GM18868 (cell line): ENCODE measurements around the gene CNGA4.

Experiments
- ATAC-seq: cut with Tn5 transposase; IDR thresholded peaks from one replicate; pipeline ENCODE4 v1.9.1; 2021; ENCODE audit warnings: mild to moderate bottlenecking, moderate library complexity; ENCODE audit not compliant: unreplicated experiment

CNGA4 gene, protein sequence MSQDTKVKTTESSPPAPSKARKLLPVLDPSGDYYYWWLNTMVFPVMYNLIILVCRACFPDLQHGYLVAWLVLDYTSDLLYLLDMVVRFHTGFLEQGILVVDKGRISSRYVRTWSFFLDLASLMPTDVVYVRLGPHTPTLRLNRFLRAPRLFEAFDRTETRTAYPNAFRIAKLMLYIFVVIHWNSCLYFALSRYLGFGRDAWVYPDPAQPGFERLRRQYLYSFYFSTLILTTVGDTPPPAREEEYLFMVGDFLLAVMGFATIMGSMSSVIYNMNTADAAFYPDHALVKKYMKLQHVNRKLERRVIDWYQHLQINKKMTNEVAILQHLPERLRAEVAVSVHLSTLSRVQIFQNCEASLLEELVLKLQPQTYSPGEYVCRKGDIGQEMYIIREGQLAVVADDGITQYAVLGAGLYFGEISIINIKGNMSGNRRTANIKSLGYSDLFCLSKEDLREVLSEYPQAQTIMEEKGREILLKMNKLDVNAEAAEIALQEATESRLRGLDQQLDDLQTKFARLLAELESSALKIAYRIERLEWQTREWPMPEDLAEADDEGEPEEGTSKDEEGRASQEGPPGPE

DNA sequence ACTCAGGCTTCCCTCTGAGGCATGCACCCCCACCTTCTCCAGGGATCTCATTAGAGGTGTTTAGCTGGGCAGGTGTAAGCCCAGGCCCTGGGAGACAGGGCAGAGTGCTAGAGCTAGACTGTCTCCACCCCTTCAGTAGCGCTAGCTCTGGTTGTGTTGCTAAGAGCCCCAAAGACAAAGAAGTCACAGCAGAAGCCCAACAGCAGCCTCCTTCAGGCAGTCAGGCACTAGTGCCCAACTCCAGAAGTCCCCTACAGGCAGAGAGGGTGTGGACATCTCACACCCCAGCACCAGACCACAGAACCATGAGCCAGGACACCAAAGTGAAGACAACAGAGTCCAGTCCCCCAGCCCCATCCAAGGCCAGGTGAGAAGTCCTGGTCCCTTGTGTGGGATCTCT, at the start of gene CNGA4:
Gene CNGA4 (plus strand): TSS at position 188 of the 400 bp plus-strand sequence. CDS start 118 bp downstream, at position 306.
- ATAC-seq, result no peak

DNA sequence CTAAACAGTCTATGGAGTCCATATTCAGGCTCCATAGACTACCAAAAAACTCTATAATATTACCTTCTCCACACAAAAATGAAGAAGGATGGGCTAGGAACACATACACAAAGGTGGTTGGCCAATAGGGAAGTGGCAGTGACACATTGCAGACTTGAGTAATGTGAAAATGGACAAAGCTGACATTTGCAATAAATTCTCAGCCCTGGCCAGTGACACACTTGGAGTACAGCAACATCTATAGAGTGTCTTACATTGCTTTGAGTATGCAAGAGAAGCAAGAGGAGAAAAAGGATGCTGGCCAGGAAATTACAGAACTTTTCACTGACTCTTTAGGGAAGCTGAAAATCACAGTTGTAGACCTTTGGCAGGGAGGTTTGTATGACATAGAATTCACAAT, 47.1 kb upstream of the CNGA4 start:
- no peak for ATAC-seq

DNA sequence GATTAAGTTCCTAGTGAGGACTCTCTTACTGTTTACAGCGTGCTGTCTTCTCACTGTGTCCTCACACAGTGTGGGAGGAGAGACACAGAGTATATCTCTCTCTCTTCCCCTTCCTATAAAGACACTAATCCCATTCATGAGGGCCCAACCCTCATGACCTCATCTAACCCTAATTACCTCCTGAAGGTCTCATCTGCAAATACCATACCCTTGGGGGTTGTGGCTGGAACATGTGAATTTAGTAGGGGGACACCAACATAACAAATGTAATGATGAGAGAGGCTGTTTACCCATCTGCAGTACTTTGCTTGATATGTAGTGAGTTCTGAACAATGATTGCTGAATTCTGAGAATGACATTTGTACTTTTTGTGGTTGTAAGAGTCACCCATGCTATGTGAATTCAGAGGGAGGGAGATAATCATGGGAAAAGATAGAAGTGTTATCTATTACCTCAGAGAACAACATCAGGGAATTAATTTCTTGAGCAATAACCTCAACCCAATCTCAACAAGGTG, 44.8 kb upstream of the CNGA4 start:
- no peak for ATAC-seq

DNA sequence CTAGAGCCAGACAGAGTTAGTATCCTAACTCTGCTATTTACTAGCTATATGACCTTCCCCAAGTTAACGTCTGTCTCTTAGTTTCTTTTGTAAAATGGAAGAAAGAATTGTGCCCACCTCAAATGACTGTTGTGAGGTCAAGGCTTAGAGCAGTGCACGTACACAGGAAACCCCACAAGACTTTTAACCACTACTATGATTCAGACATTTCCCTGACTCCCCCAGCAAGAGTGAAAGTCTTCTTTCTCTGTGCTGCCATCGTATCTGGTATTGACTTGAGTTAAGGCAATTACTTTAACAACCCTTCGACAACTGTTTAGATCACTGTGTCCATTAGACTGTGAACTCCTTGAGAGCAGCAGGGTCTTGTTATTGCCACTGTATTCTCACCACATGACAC, 42.5 kb upstream of the CNGA4 start:
- peak; percentile 43 for ATAC-seq

DNA sequence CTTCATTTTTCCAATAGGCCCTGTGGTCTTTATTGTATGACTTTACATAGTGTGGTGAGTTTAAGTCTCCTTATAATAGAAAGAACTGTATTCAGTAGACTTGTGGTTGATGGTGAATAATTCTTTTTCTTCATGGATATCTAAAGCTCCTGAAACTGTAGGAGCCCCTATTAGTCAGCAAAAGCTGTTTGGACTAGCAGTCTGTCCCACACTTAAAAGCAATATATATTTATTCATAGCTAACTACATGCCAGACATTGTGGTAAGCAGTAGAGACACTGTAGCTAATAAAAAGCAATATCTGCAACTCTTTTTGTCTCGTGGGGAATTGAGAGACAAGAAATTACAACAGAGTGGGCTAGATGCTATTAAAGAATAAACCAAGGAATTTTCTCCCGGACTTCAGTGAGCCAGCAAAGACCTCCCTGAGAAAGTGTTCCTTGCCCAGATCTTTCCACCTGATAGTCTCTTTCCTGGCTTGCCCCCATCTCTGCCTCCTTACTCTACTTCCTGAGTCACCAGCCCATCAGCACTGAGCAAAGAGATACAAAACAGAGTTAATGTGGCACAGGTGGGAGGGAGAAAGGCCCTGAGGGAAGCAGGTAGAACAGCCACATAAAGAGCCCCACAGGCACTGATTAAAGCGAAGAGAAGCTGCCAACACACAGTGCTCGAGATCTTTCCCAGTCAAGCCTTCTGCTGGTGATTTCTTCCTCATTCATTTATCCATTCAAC, 41.3 kb upstream of the CNGA4 start:
- ATAC-seq, result no peak

DNA sequence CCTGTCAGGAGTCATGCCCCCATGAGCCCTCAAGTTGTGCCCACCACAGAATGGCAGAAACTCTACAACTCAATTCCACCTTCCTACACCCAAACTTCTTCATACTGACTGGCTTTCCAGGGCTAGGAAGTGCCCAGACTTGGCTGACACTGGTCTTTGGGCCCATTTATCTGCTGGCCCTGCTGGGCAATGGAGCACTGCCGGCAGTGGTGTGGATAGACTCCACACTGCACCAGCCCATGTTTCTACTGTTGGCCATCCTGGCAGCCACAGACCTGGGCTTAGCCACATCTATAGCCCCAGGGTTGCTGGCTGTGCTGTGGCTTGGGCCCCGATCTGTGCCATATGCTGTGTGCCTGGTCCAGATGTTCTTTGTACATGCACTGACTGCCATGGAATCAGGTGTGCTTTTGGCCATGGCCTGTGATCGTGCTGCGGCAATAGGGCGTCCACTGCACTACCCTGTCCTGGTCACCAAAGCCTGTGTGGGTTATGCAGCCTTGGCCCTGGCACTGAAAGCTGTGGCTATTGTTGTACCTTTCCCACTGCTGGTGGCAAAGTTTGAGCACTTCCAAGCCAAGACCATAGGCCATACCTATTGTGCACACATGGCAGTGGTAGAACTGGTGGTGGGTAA, 39.6 kb upstream of the CNGA4 start, which contains the start of gene OR52W1:
Gene OR52W1 (plus strand): TSS at position 51 of the 637 bp plus-strand sequence. CDS start 0 bp downstream, at position 51.
- ATAC-seq, result no peak

DNA sequence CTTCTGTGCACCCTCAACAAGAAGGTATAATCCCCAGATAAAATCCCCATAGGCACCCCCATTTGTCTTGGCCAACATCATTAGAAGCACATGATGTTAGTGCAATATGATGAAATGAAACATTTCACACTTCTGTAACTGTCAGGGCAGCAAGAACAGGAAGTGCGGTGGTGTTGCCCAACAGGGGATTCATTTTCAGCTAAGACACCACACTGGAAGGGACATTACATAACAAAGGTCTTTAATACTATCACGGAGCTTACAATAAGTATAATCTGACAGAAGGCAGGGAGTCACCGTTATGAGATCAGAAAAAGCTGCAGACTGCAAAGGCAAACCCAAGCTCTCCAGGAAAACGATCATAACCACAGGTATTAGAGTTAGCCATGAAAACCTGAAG, 37.9 kb upstream of the CNGA4 start:
- no peak for ATAC-seq

DNA sequence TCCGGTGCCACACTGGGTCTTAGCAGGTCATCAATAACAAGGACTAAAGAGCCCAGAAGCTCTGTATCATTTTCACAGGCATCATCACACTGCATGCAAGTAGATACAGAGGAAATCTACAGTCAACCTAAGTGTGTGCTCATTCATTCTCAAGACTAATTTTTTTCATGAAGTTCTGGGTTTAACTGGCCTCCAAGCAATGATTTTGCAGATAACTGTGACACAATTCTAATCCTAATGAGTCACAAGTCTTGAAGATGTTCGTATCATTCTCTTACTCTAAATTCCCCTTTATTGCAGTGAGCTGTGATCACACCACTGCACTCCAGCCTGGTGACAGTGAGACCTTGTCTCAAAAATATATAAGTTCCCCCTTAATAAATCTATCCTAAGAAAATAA, 37.4 kb upstream of the CNGA4 start:
- ATAC-seq, result no peak

DNA sequence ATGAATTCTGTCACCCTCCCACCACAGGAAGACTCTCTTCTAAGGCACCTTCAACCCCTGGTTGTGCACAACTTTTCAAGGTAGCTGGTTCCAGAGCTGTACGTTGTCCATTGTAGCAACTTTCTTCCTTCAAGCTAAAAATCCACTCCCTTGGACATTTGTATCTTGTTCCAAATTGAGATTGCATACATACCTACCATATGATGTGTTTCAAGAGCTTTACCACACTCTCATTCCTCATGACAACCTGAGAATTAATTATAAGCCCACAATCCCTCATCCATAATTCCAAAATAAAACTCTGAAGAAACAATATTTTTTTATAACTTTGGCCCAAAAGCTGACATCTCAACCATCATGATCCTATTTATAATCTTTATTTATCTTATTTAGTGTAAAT, 36.8 kb upstream of the CNGA4 start:
- ATAC-seq, result no peak

DNA sequence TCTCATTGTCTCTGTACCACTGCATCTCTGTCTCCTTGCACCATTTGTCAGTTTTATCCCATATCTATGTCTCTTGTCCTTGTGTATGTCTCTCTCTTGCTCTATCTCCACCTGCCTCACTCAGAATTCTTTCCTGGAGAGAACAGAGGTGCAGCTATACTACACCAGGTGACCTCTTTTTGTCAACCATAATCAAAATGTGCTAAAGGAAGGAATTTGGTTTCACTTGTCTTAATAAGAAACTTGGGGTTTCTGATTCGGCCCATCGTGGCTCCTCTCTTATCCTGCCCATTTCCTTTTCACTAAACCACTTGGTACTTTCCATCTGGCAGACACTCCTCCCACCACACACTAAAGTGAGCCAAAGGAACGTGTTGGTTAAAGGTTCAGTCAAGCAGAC, 35.6 kb upstream of the CNGA4 start:
- ATAC-seq, result peak; percentile 78

DNA sequence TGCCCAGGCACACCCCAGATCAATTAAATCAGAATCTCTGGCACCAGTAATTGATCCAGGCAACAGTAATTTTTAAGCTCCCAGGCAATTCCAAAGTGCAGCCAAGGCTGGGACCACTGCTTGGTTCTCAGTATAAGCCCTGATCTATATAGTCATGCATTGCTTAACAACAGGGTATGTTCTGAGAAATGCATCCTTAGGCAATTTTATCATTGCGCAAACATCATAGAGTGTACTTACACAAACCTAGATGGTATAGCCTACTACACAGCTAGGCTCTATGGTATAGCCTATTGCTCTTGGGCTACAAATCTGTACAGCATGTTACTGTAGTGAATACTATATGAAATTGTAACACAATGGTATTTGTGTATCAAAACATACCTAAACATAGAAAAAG, 34.2 kb upstream of the CNGA4 start:
- ATAC-seq, result no peak

DNA sequence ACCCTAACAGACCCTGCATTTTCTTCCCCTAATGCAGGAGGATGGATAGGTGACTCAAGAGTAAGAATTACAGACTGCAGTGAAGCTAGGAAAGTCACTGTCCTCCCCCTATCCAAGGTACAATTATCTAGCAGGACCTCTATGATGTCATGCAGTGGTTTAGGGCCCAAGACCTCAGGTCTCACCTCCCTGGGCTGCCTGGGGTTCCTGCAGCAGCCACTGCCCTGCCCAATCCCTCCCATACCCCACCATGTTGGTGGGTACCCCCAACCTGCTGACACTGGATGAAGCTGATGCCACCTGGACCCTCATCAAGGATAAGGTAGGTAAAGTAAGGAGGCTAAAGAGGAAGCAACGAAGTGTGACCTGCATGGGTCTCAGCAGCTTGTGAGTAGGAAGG, 33.5 kb upstream of the CNGA4 start, which contains the start of gene C11orf42:
Gene C11orf42 (plus strand): TSS at position 192 of the 400 bp plus-strand sequence. CDS start 59 bp downstream, at position 251.
- no peak for ATAC-seq

DNA sequence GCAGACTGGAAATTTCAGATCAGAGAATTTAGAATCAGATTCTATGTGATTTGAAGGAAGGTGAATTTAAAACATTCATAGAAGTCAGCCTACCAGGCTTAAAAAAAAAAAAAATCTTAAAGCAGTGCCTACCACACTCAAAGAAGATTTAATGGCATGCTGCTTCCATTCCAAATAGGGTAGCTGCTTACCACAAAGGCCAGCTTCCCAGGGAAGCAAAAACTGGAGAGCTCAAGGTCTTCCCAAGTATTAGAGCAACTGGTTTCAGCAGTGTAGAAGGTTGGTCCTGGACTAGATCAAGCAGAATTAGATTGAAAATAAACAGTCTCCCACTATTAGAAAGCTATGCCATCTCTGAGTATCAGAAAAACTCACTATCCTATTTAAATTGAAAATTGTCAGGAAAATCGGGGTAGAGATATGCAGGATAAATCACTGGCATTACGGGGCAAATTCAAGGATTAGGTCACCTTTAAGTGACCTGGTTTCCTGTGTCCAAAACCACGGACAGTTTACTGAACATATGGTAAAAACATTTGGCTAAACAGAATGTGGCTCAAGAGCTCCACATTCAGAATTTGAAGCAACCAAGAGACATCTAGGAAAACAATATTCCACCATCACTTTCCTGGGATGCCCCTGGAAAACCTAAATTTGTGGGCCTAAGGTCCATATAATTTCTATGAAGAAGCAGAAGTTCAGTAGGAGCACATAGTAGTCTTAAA, 32.3 kb upstream of the CNGA4 start:
- no peak for ATAC-seq

DNA sequence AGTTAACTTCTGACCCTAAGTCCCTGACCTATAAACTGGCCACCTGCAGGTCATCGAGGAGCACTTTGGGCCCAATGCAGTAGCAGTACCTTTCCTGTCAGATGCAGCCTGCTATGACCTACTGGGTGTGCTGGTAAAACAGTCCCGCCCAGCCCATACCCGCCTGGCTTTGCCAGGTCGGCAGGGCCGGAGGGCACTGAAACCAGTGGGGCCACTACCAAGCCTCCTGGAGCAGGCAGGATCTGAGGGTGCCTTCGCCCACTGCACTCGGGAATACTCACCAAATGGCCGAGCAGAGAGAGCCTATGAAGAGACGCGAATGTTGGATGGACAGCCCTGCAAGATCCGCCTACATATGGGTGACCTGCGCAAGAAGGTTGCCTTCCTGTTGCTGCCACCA, 29.1 kb upstream of the CNGA4 start:
- ATAC-seq, result no peak

DNA sequence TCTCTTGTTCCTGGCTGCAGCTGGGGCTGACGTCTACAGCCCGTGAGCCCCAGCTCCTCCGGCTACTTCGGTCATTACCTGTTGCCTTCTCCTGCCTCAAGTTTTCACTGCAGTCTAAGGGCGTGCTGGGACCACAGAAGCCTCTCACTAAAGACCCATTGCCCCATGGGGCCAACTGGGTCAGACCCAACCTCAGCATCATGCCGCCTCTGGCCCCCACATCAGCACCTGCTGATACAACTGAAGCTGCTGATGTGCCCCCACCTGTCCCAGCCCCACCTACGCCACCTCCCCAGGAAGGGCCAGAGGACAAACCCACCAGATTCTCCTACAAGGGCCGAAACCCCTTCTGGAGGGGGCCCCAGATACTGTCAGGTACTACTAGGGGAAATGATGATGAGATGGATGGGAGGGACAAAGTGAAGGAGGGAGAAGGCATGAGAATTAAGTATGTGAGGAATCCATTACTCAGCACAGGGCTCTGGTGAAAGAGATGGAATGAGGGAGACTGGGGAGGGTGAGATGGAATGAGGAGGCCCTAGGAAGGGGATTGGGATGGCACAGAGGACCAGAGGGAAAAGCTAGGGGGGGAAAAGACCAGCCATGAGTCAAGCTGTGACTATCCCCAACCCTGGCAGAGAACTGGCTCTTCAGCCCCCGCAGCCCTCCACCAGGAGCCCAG, 28.5 kb upstream of the CNGA4 start:
- no peak for ATAC-seq

DNA sequence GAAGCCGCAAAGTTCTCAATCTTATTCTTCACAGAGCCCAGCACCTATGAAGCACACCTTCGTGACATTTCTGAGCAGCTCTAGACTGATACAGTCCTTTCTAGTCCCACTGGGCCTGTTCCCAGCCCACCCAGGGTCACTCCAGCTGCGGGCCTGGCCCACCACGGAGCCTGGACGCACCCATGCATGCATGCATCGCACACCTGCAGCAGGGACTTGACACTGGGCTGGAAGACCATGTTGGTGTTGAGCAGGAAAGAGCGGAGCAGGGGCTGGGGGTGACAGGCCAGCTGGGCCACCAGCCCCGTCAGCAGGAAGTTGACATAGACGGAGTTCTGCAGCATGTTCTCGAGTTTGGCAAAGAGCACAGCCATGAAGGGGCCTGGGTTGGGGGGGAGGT, 24.4 kb upstream of the CNGA4 start:
- ATAC-seq, result no peak

DNA sequence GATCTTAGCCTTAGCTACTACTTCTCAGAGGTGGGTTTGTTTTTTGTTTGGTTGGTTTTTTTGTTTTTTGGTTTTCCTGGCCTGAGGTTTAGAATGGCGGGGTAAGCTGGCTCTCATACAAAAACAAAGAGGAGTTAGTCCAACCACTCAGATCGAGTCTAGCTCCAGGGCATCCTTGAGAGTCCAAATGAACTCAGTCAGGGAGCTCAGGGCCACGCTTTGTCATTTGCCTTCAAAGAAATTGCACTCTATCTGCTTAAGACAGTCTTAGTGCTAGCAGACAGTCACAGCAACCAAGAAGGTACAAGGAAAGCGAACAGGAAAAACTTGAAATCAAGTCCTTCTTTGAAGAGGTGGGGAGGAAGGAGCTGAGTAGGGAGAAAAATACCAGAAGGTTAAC, 22.4 kb upstream of the CNGA4 start:
- ATAC-seq, result no peak

DNA sequence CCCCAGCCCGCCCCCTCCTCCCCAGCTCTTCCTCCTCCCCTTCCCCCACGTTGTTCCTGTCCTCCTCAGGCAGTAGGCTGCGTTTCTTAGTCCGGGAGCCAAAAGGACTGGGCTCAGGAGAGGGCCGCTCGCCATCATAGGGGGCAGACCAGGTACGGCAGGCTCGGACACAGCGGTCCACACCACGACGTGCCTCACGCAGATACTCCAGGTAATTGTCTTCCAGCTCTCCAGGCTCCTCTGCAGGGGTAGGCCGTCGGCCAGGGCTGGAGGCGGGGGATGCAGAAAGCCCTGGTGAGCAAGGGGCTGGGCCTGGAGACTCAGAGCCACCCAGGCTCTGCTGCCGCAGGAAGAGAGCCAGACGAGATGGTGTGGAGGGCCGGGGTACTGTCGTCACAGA, 21.2 kb upstream of the CNGA4 start:
- ATAC-seq, result no peak

DNA sequence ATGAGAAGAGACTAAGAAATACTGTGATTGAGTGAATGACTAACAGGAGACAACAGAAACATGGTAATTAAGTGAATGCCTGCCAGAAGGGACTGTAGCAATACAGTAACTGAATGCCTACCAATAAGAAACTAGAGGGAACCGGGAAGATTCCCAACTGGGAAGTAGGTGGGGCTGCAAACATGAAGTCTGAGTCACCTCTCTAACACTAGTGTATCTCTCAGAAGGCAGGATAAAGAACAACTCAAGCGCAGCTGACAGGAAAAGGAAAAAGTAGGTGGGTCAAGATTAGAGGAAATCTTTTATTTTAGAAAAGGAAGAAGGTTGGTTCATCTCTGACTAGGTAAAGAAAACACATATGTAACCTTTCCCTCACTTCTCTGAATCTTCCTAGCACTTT, 19.5 kb upstream of the CNGA4 start:
- no peak for ATAC-seq

DNA sequence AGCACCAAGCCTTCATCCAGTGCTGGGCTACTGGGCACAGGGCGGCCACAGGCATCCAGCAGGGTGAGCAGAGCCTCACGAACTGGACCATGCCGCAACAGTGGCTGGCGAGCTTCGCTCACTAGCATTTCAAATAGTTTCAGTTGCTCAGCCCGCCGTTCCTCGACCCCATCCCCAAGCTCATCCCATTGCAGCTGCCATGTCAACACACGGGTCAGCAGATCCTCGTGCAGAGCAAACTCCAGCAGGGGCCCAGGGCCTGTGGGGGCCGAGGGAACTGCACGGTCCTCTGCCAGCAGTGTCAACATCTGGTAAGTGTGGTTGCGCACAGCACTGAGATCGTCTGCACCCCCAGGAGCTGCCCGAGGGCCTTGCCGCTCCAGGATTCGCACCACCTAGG, 15.0 kb upstream of the CNGA4 start:
- ATAC-seq, result no peak
